Midbrain (tissue), 1 donor: Measurements from ENCODE around the gene TCHH.
"Not testable (repeated sequence)": the region's sequence is repeated elsewhere in the genome, so short reads cannot be mapped to it uniquely, and the experiment has no call there.

Experiments used
- DNase-seq: peaks from one replicate; lab custom pipeline; 2025; lab: John Stamatoyannopoulos, UW

Gene TCHH

DNA sequence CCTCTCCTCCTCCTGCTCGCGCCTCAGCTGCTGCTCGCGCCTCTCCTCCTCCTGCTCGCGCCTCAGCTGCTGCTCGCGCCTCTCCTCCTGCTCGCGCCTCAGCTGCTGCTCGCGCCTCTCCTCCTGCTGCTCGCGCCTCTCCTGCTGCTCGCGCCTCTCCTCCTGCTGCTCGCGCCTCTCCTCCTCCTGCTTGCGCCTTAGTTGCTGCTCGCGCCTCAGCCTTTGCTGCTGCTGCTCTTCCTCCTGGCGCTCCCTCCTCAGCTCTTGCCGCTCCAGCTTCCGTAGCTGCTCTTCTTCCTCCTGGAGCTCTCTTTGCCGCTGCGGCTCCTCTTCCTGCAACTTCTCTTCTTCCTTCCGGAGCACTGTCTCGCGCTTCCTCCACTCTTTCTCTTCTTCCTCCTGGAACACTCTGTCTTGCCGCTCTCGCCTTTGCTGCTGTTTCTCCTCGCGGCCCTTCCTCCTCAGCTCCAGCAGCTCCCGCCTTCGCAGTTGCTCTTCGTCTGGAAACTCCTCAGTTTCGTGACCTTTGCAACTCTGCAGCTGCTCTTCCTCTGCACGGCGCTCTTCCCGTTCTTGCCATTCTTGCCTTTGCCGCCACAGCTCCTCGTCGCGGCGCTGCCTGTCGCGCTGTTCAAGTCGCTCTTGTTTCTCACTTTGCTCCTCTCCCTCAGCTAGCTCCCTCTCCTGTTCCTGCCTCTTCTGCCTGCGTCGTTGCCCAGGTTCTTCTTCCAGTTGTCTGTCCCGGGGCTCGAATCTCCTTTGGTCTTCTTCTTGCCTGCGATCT lies 3.0 kb downstream of the TCHH start:
- DNase-seq: no peak

GRCh38 chr1:152111515-152111968 lies 3.7 kb downstream of the TCHH start:
- DNase-seq: no peak

DNA sequence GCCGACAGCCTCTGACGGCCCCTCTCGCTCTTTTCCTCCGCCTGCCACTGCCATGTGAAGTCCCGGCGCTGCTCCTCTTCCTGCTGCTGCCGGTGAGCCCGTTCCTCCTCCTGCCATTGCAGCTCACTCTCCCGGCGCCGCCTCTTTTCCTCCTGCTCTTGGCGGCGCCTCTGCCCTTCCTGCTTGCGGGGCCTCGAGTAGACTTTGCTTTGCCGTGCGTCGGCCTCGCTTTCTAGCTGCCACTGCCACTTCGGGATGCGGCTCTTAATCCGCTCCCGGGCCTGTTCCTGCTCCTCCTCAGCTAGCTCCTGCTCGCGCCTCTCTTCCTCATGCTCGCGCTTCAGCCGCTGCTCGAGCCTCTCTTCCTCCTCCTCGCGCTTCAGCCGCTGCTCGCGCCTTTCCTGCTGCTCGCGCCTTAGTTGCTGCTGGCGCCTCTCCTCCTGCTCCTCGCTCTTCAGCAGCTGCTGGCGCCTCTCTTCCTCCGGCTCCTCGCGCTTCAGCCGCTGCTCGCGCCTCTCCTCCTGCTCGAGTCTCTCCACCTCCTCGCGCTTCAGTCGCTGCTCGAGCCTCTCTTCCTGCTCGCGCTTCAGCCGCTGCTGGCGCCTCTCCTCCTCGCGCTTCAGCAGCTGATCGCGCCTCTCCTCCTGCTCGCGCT lies 4.3 kb downstream of the TCHH start:
- no peak for DNase-seq

DNA sequence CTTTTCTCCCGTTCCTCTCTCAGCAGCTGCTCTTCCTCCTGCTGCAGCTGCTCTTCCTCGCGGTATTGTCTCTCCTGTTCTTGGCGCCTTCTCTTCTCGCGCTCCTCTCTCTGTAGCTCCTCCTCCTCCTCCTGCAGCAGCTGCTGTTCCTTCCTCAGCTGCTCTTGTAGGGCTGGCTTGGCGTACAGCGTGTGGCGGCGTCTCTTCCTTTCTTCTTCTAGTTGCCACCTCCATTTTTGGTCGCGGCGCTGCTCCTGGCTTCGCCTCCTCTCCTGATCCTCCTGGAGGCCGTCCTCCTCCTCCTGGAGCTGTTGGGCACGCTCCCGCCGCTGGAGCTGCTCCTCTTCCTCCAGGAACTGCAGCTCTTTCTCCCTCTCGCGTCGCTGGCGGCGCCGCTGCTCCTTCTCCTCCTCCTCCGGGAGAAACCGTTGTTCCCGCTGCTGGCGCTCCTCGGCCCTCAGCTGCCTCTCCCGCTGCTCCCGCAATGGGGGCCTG lies 4.8 kb downstream of the TCHH start:
- no peak for DNase-seq

GRCh38 chr1:152109998-152110294 lies 5.3 kb downstream of the TCHH start:
- DNase-seq: no peak

GRCh38 chr1:152109231-152109997 lies 5.8 kb downstream of the TCHH start:
- no peak for DNase-seq

GRCh38 chr1:152108882-152109222 lies 6.4 kb downstream of the TCHH start:
- no peak for DNase-seq

- no peak for DNase-seq
Measured at GRCh38 chr1:152107984-152108881, 7.0 kb downstream of the TCHH start.

GRCh38 chr1:152107031-152107983 lies 7.9 kb downstream of the TCHH start:
- DNase-seq: no peak

GRCh38 chr1:152104854-152105253 lies 10.4 kb downstream of the TCHH start:
- DNase-seq: no peak

GRCh38 chr1:152096931-152097330 lies 18.3 kb downstream of the TCHH start:
- no peak for DNase-seq

DNA sequence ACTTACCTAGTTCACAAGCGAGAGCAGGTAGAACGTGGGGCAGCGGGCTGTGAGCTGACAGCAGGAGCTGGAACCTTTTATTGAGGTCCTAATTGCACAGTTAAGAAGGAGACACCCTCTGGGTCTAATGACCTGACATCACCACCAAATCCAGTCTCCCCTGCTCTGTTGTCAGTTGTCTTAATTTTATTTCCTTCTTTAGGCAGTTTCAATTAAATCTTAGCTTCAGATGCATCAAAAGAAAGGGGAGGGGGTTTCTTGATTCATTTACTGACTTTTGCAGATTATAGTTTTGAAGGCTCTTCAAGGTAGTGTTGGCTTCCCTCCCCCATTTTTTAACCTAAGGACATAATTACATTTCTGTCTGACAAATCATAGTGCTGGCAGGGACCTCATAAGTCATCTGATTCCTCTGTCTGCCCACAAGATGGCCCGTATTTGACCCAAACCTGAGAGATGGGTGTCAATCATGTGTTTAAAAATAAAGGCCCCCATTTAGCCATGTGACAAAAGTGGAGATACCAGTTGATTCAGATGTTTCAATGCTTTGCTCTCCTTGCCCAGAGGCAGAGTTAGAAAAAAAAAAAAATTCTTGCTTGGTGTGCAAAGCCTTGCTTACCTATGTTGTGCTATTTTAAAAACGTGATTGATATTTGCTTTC lies 26.1 kb downstream of the TCHH start, which contains the start of gene TCHHL1:
TCHHL1 (minus strand) TSS at position 51 of the 661 bp plus-strand sequence. CDS start 921 bp downstream, outside the sequence.
- no peak for DNase-seq

DNA sequence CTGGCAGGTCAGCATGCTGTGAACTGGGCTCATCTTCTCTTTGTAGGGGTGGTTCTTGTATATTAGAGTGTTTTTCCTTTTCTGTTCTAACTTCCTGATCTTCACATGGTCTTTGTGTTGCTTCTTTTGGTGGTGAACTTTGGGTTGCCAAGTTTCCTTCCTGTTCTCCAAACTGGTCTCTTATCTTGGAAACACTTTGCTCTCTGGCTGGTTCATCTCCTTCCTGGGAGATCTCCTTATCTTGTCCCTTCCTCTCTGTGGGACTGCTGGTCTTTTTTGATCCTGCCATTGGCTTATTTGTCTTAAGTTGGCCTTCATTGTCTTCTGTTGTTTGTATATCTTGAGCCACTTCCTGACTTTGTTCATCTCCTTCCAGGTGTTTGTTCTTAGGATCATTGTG lies 28.5 kb downstream of the TCHH start:
- no peak for DNase-seq

DNA sequence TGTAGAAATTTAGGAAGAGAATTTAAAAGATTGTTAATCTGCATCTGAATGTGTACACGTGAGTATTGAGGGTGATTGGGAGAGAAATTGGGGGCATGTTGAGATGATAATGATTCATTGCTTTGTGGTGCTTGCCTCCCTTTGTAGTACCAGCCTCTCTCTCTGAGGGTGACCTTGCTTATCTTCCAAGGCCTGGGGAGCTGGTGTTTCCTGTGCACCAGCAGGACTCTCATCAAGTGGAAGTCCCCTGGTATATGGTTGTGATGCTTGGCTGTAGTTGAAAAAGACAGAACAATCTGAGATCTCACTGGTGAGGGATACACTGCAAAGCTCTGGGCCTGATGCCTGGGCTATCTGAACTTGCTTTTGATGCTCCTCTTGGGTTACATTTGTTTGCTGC lies 30.4 kb downstream of the TCHH start:
- no peak for DNase-seq

DNA sequence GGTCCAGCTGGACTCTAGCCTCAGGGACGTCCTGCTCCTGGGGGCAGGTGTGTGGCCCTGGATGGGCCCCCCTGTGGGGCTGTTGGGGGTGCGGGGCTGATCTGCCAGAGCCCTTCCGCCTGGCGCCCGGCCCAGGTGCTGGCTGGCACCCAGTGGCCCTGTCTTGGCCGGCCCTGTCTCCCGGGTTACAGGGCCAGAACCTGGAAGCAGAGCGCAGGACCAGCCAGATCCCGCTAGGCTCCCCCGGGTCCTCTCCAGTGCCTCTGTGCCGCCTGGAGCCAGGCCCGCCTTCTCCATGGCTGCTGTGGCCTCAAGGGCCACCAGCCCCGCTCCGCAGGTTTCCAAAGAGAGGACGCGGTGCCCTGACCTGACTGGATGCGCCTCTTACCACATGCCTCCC lies 34.2 kb downstream of the TCHH start:
- DNase-seq: not testable (repeated sequence)

- DNase-seq: not testable (repeated sequence)
Measured at GRCh38 chr1:152080494-152080893, 34.8 kb downstream of the TCHH start.

DNA sequence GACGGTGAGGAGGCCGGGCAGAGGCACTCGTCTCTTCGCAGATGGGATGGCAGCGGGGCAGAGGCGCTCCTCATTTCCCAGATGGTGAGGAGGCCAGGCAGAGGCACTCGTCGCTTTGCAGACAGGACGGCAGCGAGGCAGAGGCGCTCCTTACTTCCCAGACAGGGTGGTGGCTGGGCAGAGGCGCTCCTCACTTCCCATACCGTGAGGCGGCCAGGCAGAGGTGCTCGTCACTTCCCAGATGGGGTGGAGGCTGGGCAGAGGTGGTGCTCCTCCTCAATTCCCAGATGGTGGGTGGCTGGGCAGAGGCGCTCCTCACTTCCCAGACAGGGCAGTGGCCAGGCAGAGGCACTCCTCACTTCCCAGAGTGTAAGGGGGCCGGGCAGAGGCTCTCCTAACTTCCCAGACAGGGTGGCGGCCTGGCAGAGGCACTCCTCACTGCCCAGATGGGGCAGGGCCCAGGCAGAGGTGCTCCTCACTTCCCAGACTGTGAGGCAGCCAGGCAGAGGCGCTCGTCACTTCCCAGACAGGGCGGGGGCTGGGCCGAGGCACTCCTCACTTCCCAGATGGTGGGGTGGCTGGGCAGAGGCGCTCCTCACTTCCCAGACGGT lies 36.3 kb downstream of the TCHH start:
- DNase-seq: no peak

DNA sequence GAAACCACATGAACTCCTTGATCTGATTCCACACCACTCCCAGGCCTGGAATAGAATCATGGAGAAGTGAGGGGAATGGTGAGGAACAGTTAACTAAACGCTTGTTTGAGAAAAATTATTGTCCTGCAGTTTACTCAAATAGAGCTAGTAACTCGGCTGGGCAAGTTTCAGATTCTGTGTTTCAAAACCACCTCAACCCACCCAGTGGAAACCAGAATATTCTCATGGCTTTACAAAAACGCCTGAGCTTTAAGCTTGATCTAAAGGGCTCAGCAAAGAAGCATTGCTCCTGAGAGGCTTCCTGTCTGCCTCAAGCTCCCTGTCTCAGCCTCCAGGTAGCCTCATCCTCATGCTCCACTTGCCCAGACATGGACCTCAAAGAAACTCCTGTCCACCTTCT lies 42.9 kb downstream of the TCHH start:
- DNase-seq: no peak

DNA sequence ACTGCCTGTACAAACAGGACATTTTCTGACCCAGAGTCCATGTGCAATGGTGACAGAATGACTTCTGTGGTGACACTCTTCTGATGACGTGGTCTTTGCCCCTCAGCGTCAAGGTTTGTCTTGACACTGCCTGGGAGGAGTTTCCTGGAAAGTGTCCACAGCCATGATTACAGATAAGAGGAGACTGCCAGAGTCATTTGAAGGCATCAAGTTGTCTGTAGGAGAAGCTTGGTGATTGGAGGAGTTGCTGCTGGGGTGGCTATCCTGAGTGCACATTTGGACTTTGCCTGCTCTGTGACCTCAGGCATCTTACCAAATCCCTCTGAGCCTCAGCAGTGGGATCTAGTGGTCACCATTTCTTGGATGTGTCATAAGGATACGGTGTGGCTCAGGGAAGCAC lies 44.1 kb downstream of the TCHH start:
- no peak for DNase-seq

DNA sequence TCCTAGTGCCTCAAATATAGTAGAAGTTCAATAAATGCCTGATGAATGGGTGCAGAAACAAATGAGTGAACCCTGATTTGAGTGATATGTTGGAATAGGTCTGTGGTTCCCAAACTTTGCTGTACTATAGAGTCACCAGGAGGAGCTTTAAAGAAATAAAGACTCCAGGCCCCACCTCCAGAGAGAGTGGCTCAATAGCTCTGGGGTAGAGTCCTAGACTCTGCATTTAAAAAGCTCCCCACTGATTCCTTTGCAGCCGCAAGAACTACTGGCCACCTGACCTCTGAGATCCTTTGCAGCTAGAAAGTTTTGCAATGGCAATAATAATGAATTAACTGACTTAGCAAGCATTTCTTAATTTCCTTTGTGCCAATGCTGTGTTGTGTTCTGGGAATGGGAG lies 47.3 kb downstream of the TCHH start:
- DNase-seq: no peak
